Stimulated activated naive B cell treated with anti-CD40 and anti-IgM and Interleukin-4, amounts not matched to agents 10 μg/mL and 1 μg/mL and 100 μg/mL, for 72 hours (primary cell): ENCODE measurements around the gene PHACTR4.
"Not testable (repeated sequence)": the region's sequence is repeated elsewhere in the genome, so short reads cannot be mapped to it uniquely, and the experiment has no call there.

Source experiments
- ATAC-seq, 2 donors: fragments of 150-1000 bp; cut with Tn5 transposase; replicated peaks; 2 replicates each; pipeline ENCODE4 v1.10.0; 2021; ENCODE audit warnings: moderate library complexity in 1 of 2
- DNase-seq: peaks from one replicate; pipeline ENCODE4 v3.0.0; 2021
- H3K27ac Mint-ChIP-seq: one replicate; pipeline ENCODE4 v1.8.0; 2022; ENCODE audit warnings: mild to moderate bottlenecking, mixed read lengths
- H3K27me3 Mint-ChIP-seq, 2 donors: one replicate each; pipeline ENCODE4 v1.8.0; 2022; ENCODE audit warnings: mixed read lengths in 2 of 2
- H3K36me3 Mint-ChIP-seq, 2 donors: one replicate each; pipeline ENCODE4 v1.8.0; 2022; ENCODE audit warnings: mixed read lengths in 2 of 2, mild to moderate bottlenecking in 1 of 2
- H3K4me1 Mint-ChIP-seq, 2 donors: one replicate each; pipeline ENCODE4 v1.8.0; 2022; ENCODE audit warnings: mixed read lengths in 2 of 2, mild to moderate bottlenecking in 1 of 2
- H3K4me3 Mint-ChIP-seq, 2 donors: one replicate each; pipeline ENCODE4 v1.8.0; 2022; ENCODE audit warnings: mild to moderate bottlenecking in 2 of 2, mixed read lengths in 2 of 2, moderate library complexity in 1 of 2
- H3K9me3 Mint-ChIP-seq, 2 donors: one replicate each; pipeline ENCODE4 v1.8.0; 2022; ENCODE audit warnings: mixed read lengths in 2 of 2, mild to moderate bottlenecking in 1 of 2

Gene PHACTR4

GRCh38 chr1:28369371-28370238 is at the start of gene PHACTR4:
Gene PHACTR4 (plus strand): TSS chr1:28369740. CDS start chr1:28407448, 37,708 bp downstream.
- Mint-ChIP-seq H3K4me1 (peaks cover 14 to 30% of the 10 kb centered on the region in 2 donors), H3K36me3 (peaks cover 0 to 1% of the 10 kb centered on the region in 2 donors), H3K27ac (peak within 1 kb of the TSS; percentile 96), H3K27me3 (no peaks in the 10 kb centered on the region), H3K4me3 (peak within 1 kb of the TSS; percentile 94 to 99), H3K9me3 (no peaks in the 10 kb centered on the region)
- ATAC-seq (peak; percentile 93), DNase-seq (peak; percentile 85)

- H3K27ac Mint-ChIP-seq: no peak overlapping the region
- no peak for DNase-seq
- H3K4me3 Mint-ChIP-seq: no peak overlapping the region
These were observed 47.3 kb upstream of the PHACTR4 start for GRCh38 chr1:28322194-28322593.

GRCh38 chr1:28323720-28324119 is 45.8 kb upstream of the PHACTR4 start:
- ATAC-seq (no peak), DNase-seq (no peak)
- H3K27me3 Mint-ChIP-seq: no peaks in the 10 kb centered on the region
- no peaks in the 10 kb centered on the region for H3K9me3 Mint-ChIP-seq
- no peak overlapping the region for H3K4me3 Mint-ChIP-seq
- H3K36me3 Mint-ChIP-seq: peaks cover 4 to 6% of the 10 kb centered on the region in 2 donors
- H3K27ac Mint-ChIP-seq: no peak overlapping the region
- H3K4me1 Mint-ChIP-seq: peaks cover 19 to 30% of the 10 kb centered on the region in 2 donors

More at GRCh38 chr1:28322194-28322593, 47.3 kb upstream of the PHACTR4 start:
- peaks cover 4 to 5% of the 10 kb centered on the region in 2 donors for H3K27me3 Mint-ChIP-seq
- H3K9me3 Mint-ChIP-seq: no peaks in the 10 kb centered on the region
- no peak for ATAC-seq
- peaks cover 8 to 14% of the 10 kb centered on the region in 2 donors for H3K4me1 Mint-ChIP-seq
- no peaks in the 10 kb centered on the region for H3K36me3 Mint-ChIP-seq

DNA sequence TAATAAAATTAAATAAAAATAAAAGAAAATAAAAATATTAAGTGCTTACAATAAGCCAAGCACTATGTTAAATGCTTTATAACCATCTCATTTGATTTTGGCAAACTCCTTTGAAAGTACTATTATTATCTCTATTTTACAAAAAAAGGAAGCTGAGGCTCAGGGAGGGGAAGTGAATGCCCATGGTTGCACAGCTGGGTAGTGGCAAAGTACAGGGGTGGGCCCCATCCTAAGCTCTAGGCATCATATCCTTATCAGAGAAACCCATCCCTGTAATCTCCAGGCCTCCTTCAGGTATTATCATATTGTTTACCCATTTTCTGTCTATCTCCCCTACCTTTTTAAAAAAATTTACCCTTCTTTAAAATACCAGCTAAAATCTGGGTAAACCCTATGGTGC is 43.0 kb upstream of the PHACTR4 start:
- ATAC-seq (no peak), DNase-seq (no peak)
- no peaks in the 10 kb centered on the region for H3K9me3 Mint-ChIP-seq
- H3K4me1 Mint-ChIP-seq: peaks cover 26 to 45% of the 10 kb centered on the region in 2 donors
- H3K27ac Mint-ChIP-seq: peak overlapping the region; percentile 99
- no peak overlapping the region for H3K4me3 Mint-ChIP-seq
- no peaks in the 10 kb centered on the region for H3K27me3 Mint-ChIP-seq
- peaks cover 6 to 15% of the 10 kb centered on the region in 2 donors for H3K36me3 Mint-ChIP-seq

DNA sequence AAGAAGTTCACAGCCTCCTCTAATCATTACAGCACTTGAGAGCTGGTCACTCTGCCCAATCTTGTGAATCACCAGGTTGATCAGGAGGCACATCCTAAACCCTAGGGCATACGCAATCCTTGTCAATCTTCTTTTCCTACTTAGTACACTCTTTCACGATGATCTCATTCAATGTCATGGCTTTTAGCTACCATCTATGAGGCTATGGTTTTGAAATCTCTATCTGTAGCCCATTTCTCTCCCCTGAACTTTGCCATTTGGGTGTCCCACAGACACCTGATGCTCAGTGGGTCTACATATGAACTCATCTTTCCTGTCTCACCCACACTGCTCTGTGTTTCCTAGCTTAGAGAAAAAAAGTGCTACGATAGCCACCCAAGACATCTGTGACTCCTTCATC is 42.6 kb upstream of the PHACTR4 start:
- DNase-seq: no peak
- Mint-ChIP-seq H3K27me3 (no peaks in the 10 kb centered on the region), H3K4me1 (peaks cover 26 to 45% of the 10 kb centered on the region in 2 donors), H3K36me3 (peaks cover 7 to 17% of the 10 kb centered on the region in 2 donors), H3K27ac (peak overlapping the region; percentile 99), H3K4me3 (no peak overlapping the region), H3K9me3 (no peaks in the 10 kb centered on the region)
- ATAC-seq: peak; percentile 23 to 28

GRCh38 chr1:28327431-28327830 is 42.1 kb upstream of the PHACTR4 start:
- H3K36me3 Mint-ChIP-seq: peaks cover 10 to 21% of the 10 kb centered on the region in 2 donors
- peaks cover 28 to 48% of the 10 kb centered on the region in 2 donors for H3K4me1 Mint-ChIP-seq
- H3K9me3 Mint-ChIP-seq, H3K27me3 Mint-ChIP-seq: not testable (repeated sequence)
- peak overlapping the region; percentile 99 for H3K27ac Mint-ChIP-seq
- ATAC-seq (peak; percentile 33 to 35), DNase-seq (peak; percentile 18)
- peak overlapping the region; percentile 94 to 95 for H3K4me3 Mint-ChIP-seq

DNA sequence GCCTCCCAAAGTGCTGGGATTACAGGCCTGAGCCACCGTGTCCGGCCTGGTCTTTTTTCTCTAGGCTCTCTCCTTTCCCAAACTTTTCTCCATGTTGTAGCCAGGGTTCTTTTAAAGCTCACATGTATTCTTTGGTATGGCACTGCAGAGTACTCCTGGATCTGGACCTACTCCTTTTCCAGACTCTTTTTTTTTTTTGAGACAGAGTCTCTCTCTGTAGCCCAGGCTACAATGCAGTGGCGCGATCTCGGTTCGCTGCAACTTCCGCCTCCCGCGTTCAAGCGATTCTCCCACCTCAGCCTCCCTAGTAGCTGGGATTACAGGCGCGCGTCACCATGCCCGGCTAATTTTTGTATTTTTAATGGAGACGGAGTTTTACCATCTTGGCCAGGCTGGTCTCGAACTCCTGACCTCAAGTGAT is 41.3 kb upstream of the PHACTR4 start:
- no peak for ATAC-seq
- peaks cover 35 to 55% of the 10 kb centered on the region in 2 donors for H3K4me1 Mint-ChIP-seq
- no peak for DNase-seq
- peaks cover 18 to 29% of the 10 kb centered on the region in 2 donors for H3K36me3 Mint-ChIP-seq
- no peaks in the 10 kb centered on the region for H3K9me3 Mint-ChIP-seq
- peak overlapping the region; percentile 99 for H3K27ac Mint-ChIP-seq
- H3K27me3 Mint-ChIP-seq: no peaks in the 10 kb centered on the region
- peak overlapping the region; percentile 94 to 95 for H3K4me3 Mint-ChIP-seq

DNA sequence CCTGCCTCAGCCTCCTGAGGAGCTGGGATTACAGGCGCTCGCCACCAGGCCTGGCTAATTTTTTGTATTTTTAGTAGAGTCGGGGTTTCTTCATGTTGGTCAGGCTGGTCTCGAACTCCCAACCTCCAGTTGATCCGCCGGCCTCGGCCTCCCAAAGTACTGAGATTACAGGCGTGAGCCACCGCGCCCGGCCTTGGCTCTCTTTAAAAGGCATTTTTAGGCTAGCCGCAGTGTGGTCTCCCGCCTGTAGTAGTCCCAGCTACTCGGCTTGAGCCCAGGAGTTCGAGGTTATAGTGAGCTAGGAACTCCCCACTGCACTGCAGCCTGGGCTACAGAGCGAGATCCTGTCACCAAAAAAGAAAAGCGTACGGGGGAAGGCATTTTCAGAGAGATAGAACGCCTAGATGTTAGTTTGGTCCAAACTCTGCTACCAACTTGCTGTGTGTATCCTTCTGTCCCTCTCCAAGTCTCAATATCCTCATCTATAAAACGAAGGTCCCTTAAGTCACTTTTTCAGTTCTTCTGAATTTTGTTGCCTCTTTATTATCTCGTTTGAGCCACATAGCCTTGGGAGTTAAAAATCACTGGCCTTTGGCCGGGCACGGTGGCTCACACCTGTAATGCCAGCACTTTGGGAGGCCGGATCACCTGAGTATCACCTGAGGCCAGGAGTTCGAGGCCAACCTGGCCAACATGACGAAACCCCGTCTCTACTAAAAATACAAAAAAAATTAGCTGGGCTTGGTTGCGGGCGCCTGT is 40.0 kb upstream of the PHACTR4 start:
- ATAC-seq (peak; percentile 41 to 45), DNase-seq (peak; percentile 43)
- Mint-ChIP-seq H3K36me3 (peaks cover 23 to 37% of the 10 kb centered on the region in 2 donors), H3K4me3 (peak overlapping the region; percentile 94 to 95), H3K9me3 (no peaks in the 10 kb centered on the region), H3K4me1 (peaks cover 32 to 56% of the 10 kb centered on the region in 2 donors), H3K27ac (peak overlapping the region; percentile 99), H3K27me3 (no peaks in the 10 kb centered on the region)

- H3K36me3 Mint-ChIP-seq: peaks cover 9 to 12% of the 10 kb centered on the region in 2 donors
- H3K27ac Mint-ChIP-seq: no peak overlapping the region
- ATAC-seq (no peak), DNase-seq (no peak)
- no peak overlapping the region for H3K4me3 Mint-ChIP-seq
- H3K27me3 Mint-ChIP-seq: no peaks in the 10 kb centered on the region
- no peaks in the 10 kb centered on the region for H3K9me3 Mint-ChIP-seq
- H3K4me1 Mint-ChIP-seq: peaks cover 0 to 11% of the 10 kb centered on the region in 2 donors
These were observed 30.6 kb upstream of the PHACTR4 start for GRCh38 chr1:28338897-28339296.

DNA sequence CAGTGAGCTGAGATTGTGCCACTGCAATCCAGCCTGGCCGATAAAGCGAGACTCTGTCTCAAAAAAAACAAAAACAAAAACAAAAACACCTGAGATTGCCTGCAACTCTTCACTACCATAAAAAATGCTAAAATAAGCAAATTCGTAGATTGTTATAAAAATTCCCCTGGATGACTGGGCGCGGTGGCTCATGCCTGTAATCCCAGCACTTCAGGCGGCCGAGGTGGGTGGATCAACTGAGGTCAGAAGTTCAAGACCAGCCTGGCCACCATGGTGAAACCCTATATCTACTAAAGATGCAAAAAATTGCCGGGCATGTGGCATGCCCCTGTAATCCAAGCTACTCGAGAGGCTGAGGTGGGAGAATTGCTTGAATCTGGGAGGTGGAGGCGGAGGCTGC is 30.0 kb upstream of the PHACTR4 start:
- peaks cover 6 to 8% of the 10 kb centered on the region in 2 donors for H3K36me3 Mint-ChIP-seq
- H3K4me1 Mint-ChIP-seq: peaks cover 0 to 6% of the 10 kb centered on the region in 2 donors
- ATAC-seq (no peak), DNase-seq (no peak)
- no peak overlapping the region for H3K4me3 Mint-ChIP-seq
- H3K27ac Mint-ChIP-seq: no peak overlapping the region
- H3K27me3 Mint-ChIP-seq: no peaks in the 10 kb centered on the region
- H3K9me3 Mint-ChIP-seq: no peaks in the 10 kb centered on the region

DNA sequence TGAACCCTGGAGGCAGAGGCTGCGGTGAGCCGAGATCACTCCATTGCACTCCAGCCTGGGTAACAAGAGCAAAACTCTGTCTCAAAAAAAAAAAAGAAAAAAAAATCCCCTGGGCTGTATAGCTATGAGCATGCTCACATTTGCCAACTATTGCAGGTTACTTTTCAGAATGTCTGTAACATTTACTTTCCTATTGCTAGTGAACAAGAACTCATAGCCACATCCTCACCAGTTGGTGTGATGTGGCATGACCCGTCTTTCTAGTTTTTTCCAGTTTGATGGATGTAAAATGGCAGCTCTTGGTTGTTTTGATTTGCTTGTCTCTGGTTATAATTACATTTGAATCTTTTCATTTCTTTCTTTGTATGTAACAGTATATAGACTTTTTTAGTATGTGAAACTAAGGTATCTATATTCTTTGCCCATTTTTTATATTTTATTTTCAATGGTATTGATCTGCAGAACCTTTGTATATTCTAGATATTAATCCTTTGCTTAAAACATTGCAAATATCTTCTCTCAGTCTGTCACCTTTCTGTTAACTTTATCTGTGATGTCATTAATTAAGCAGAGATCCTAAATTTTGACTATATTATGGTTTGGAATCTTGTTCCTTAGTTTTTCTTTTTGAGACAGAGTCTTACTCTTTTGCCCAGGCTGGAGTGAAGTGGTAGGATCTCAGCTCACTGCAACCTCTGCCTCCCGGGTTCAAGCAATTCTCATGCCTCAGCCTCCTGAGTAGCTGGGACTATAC is 29.1 kb upstream of the PHACTR4 start:
- H3K27me3 Mint-ChIP-seq: no peaks in the 10 kb centered on the region
- ATAC-seq (no peak), DNase-seq (no peak)
- H3K4me1 Mint-ChIP-seq: no peaks in the 10 kb centered on the region
- H3K9me3 Mint-ChIP-seq: no peaks in the 10 kb centered on the region
- H3K36me3 Mint-ChIP-seq: peaks cover 3 to 4% of the 10 kb centered on the region in 2 donors
- no peak overlapping the region for H3K27ac Mint-ChIP-seq
- H3K4me3 Mint-ChIP-seq: no peak overlapping the region

GRCh38 chr1:28341591-28341990 is 27.9 kb upstream of the PHACTR4 start:
- Mint-ChIP-seq H3K4me1 (no peaks in the 10 kb centered on the region), H3K9me3 (no peaks in the 10 kb centered on the region), H3K27ac (no peak overlapping the region), H3K4me3 (no peak overlapping the region), H3K36me3 (no peaks in the 10 kb centered on the region), H3K27me3 (no peaks in the 10 kb centered on the region)
- DNase-seq: no peak
- ATAC-seq: no peak

- no peak for ATAC-seq
- Mint-ChIP-seq H3K4me1 (no peaks in the 10 kb centered on the region), H3K27me3 (no peaks in the 10 kb centered on the region), H3K9me3 (no peaks in the 10 kb centered on the region), H3K4me3 (no peak overlapping the region), H3K27ac (no peak overlapping the region), H3K36me3 (no peaks in the 10 kb centered on the region)
- no peak for DNase-seq
These were observed 26.1 kb upstream of the PHACTR4 start for GRCh38 chr1:28343405-28343804.

DNA sequence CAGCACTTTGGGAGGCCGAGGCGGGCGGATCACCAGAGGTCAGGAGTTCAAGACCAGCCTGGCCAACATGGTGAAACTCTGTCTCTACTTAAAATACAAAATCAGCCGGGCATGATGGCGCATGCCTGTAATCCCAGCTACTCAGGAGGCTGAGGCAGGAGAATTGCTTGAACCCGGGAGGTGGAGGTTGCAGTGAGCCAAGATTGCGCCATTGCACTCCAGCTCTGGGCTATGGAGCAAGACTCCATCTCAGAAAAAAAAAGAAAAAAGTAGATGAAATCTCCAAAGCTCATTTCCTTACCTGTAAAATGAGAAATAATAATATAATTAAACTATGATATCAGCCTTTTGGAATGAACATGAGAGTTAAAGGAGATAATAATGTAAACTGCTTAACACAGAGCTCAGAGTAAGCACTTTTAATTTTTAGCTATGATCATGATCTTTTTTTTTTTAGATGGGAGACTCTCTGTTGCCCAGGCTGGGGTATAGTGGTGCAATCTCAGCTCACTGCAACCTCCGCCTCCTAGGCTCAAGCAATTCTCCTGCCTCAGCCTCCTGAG is 16.2 kb upstream of the PHACTR4 start:
- not testable (repeated sequence) for H3K4me3 Mint-ChIP-seq, H3K4me1 Mint-ChIP-seq, H3K36me3 Mint-ChIP-seq, H3K27ac Mint-ChIP-seq, ATAC-seq, H3K9me3 Mint-ChIP-seq, DNase-seq, H3K27me3 Mint-ChIP-seq
